GM23338 (cell line): Measurements from ENCODE around the gene RGS7.

Experiments
- CREB1 ChIP-seq: fragments of 250-450 bp; sonication (Bioruptor Pico); IDR thresholded peaks from 2 replicates; pipeline ENCODE4 v1.5.0; 2020; ENCODE audit warnings: low read depth, mild to moderate bottlenecking, moderate library complexity
- CTCF ChIP-seq, 2 experiments: fragments of 200-600 bp in 1 of 2; sonication (generic) in 1 of 2; conservative IDR thresholded peaks; 2 replicates each; pipeline versions ENCODE4 v1.5.1 to v1.6.1; 2016 to 2017; ENCODE audit warnings: antibody characterized with exemption in 2 of 2, low read depth in 2 of 2, mild to moderate bottlenecking in 2 of 2, moderate library complexity in 1 of 2
- EZH2 ChIP-seq: fragments of 200-600 bp; sonication (generic); IDR thresholded peaks from one replicate; pipeline ENCODE4 v1.8.0; 2017; ENCODE audit warnings: antibody characterized with exemption, mild to moderate bottlenecking, low read depth; ENCODE audit not compliant: unreplicated experiment
- EZH2phosphoT487 ChIP-seq: fragments of 200-600 bp; sonication (generic); IDR thresholded peaks from one replicate; pipeline ENCODE4 v1.8.1; 2018; ENCODE audit warnings: antibody characterized with exemption; ENCODE audit not compliant: unreplicated experiment
- JUNB ChIP-seq: IDR thresholded peaks from one replicate; pipeline ENCODE4 v1.6.1; 2016; ENCODE audit warnings: antibody characterized with exemption; ENCODE audit not compliant: unreplicated experiment
- NANOG ChIP-seq: IDR thresholded peaks from 2 replicates; pipeline ENCODE4 v1.6.1; 2016; ENCODE audit warnings: antibody characterized with exemption, borderline replicate concordance
- POLR2AphosphoS5 ChIP-seq: IDR thresholded peaks from 2 replicates; pipeline ENCODE4 v1.6.1; 2016; ENCODE audit warnings: antibody characterized with exemption, low read depth
- REST ChIP-seq: IDR thresholded peaks from one replicate; pipeline ENCODE4 v1.6.1; 2018; ENCODE audit warnings: antibody characterized with exemption; ENCODE audit not compliant: unreplicated experiment
- ZNF114 ChIP-seq: fragments of 250-450 bp; sonication (Bioruptor Pico); IDR thresholded peaks from 2 replicates; pipeline ENCODE4 v1.5.0; 2020; ENCODE audit warnings: mild to moderate bottlenecking, moderate library complexity
- ZNF462 ChIP-seq: fragments of 250-450 bp; sonication (Bioruptor Pico); IDR thresholded peaks from 2 replicates; pipeline ENCODE4 v1.5.0; 2020; ENCODE audit warnings: mild to moderate bottlenecking, moderate library complexity

- TF ChIP-seq CTCF (conservative IDR thresholded peaks at IDR 0.05; ENCODE audit: low read depth in 2 of 2) (no peak), POLR2AphosphoS5 (no peak), EZH2 (no peak), ZNF462 (CRISPR knock-in tag) (no peak), REST (no peak), NANOG (no peak), CREB1 (CRISPR knock-in tag) (no peak), JUNB (no peak), ZNF114 (CRISPR knock-in tag) (no peak), EZH2phosphoT487 (no peak)
Observed at GRCh38 chr1:240931031-240931430, 426.0 kb downstream of the RGS7 start.
